H1 (cell line): ENCODE results near the gene DHX38. TPM values are rescaled to one million over a fixed set of nuclear protein-coding genes. Genes with fewer than 3 reads are reported as not detected.
A peak's percentile ranks its signal among the peaks of the same experiment; 100 is the strongest.

Source experiments
- CTCF ChIA-PET: fragments of 300-600 bp; sonication (Branson Sonifier 250); formaldehyde crosslinking; loops from one replicate; lab custom pipeline; 2021; ENCODE audit not compliant: partially characterized antibody; lab: Charles Lee
- POLR2A ChIA-PET: fragments of 300-600 bp; sonication (Branson Sonifier 250); formaldehyde crosslinking; loops from one replicate; lab custom pipeline; 2021; ENCODE audit warnings: inconsistent platforms; ENCODE audit not compliant: partially characterized antibody; lab: Charles Lee
- DNase-seq, 2 experiments: peaks; one replicate each; pipeline versions ENCODE4 v3.0.0 to v3.0.0-alpha.2; 2010 to 2022; ENCODE audit warnings: low spot score in 2 of 2, low read depth in 1 of 2, mixed read lengths in 1 of 2
- FAIRE-seq: peaks from 2 replicates; lab custom pipeline; 2011; peaks lifted over from hg19 to GRCh38; lab: Jason Lieb, UNC
- H2AFZ ChIP-seq: 2 replicates; pipeline ENCODE4 v1.8.1; 2012; ENCODE audit warnings: low read length, inconsistent platforms
- H2AK5ac ChIP-seq: 2 replicates; pipeline ENCODE4 v1.6.1; 2013; ENCODE audit warnings: low read depth, low read length
- H2BK120ac ChIP-seq: replicated peaks from 2 replicates; pipeline ENCODE3; 2013; ENCODE audit warnings: low read depth, low read length, inconsistent platforms
- H2BK12ac ChIP-seq: 2 replicates; pipeline ENCODE4 v1.6.1; 2013; ENCODE audit warnings: low read depth, low read length
- H2BK15ac ChIP-seq: 2 replicates; pipeline ENCODE4 v1.6.1; 2013; ENCODE audit warnings: low read length
- H2BK20ac ChIP-seq: 2 replicates; pipeline ENCODE4 v1.6.1; 2013; ENCODE audit warnings: low read length
- H2BK5ac ChIP-seq: 2 replicates; pipeline ENCODE4 v1.6.1; 2013; ENCODE audit warnings: low read depth, low read length
- H3K14ac ChIP-seq: 2 replicates; pipeline ENCODE4 v1.6.1; 2013; ENCODE audit warnings: inconsistent platforms; ENCODE audit not compliant: insufficient read length
- H3K18ac ChIP-seq: 2 replicates; pipeline ENCODE4 v1.6.1; 2013; ENCODE audit warnings: low read length; ENCODE audit errors: extremely low read depth
- H3K23ac ChIP-seq: 2 replicates; pipeline ENCODE4 v1.6.1; 2013; ENCODE audit warnings: inconsistent platforms; ENCODE audit not compliant: insufficient read length
- H3K23me2 ChIP-seq: 2 replicates; pipeline ENCODE4 v1.6.1; 2013; ENCODE audit warnings: low read depth, low read length
- H3K27ac ChIP-seq: 2 replicates; pipeline ENCODE4 v1.6.1; 2011; ENCODE audit warnings: low read depth, low read length, inconsistent platforms
- H3K27me3 ChIP-seq, 4 experiments: replicated peaks in 1 of 4; 1 replicate in 1 of 4; 2 replicates in 3 of 4; pipeline versions ENCODE4 v1.6.1 to v1.8.1; 2011 to 2013; ENCODE audit warnings: low read length in 3 of 4, mild to moderate bottlenecking in 3 of 4, inconsistent platforms in 2 of 4, mixed read lengths in 2 of 4, moderate library complexity in 1 of 4; ENCODE audit not compliant: control insufficient read depth in 3 of 4, insufficient read depth in 3 of 4; ENCODE audit errors: extremely low read depth in 1 of 4
- H3K36me3 ChIP-seq, 4 experiments: 2 replicates each; pipeline versions ENCODE4 v1.6.1 to v1.8.1; 2011 to 2013; ENCODE audit warnings: mild to moderate bottlenecking in 4 of 4, low read length in 3 of 4, moderate library complexity in 2 of 4, control low read depth in 1 of 4, inconsistent platforms in 1 of 4; ENCODE audit not compliant: insufficient read depth in 4 of 4, control insufficient read depth in 2 of 4
- H3K4ac ChIP-seq: replicated peaks from 2 replicates; pipeline ENCODE3; 2013; ENCODE audit warnings: low read length, low read depth, mixed read lengths, inconsistent platforms; ENCODE audit not compliant: insufficient read length
- H3K4me1 ChIP-seq, 4 experiments: replicated peaks in 1 of 4; 1 replicate in 1 of 4; 2 replicates in 3 of 4; pipeline versions ENCODE4 v1.6.1 to v1.8.1; 2011 to 2013; ENCODE audit warnings: low read length in 3 of 4, inconsistent platforms in 2 of 4, mixed read lengths in 1 of 4; ENCODE audit not compliant: insufficient read depth in 4 of 4, control insufficient read depth in 3 of 4
- H3K4me2 ChIP-seq, 2 experiments: 2 replicates each; pipeline versions ENCODE4 v1.6.1 to v1.8.1; 2011 to 2013; ENCODE audit warnings: low read depth in 2 of 2, low read length in 2 of 2, control low read depth in 1 of 2, inconsistent platforms in 1 of 2, mild to moderate bottlenecking in 1 of 2; ENCODE audit not compliant: insufficient read depth in 1 of 2
- H3K4me3 ChIP-seq, 4 experiments: fragments of 200-600, 300-600 bp in 1 of 4; sonication (generic), shearing (Covaris generic), sonication (Bioruptor Twin) in 1 of 4; 2 replicates each; pipeline versions ENCODE4 v1.5.1 to v1.8.1; 2011 to 2016; ENCODE audit warnings: low read length in 4 of 4, low read depth in 3 of 4, control low read depth in 2 of 4, inconsistent platforms in 2 of 4, mild to moderate bottlenecking in 2 of 4, mixed read lengths in 1 of 4, moderate library complexity in 1 of 4; ENCODE audit not compliant: insufficient read depth in 2 of 4; ENCODE audit errors: extremely low read depth in 1 of 4
- H3K56ac ChIP-seq: replicated peaks from 2 replicates; pipeline ENCODE3; 2013; ENCODE audit warnings: low read depth, mild to moderate bottlenecking, mixed read lengths, low read length, inconsistent platforms; ENCODE audit not compliant: insufficient read length
- H3K79me1 ChIP-seq: 2 replicates; pipeline ENCODE4 v1.6.1; 2013; ENCODE audit warnings: low read depth, low read length, control low read depth
- H3K79me2 ChIP-seq, 2 experiments: 2 replicates each; pipeline versions ENCODE4 v1.6.1 to v1.8.1; 2012 to 2013; ENCODE audit warnings: low read length in 2 of 2, mild to moderate bottlenecking in 2 of 2, inconsistent platforms in 1 of 2; ENCODE audit not compliant: insufficient read depth in 2 of 2, control insufficient read depth in 1 of 2
- H3K9ac ChIP-seq, 4 experiments: replicated peaks in 1 of 4; 1 replicate in 1 of 4; 2 replicates in 3 of 4; pipeline versions ENCODE4 v1.6.1 to v1.8.1; 2011 to 2013; ENCODE audit warnings: low read depth in 3 of 4, low read length in 3 of 4, control low read depth in 2 of 4, mild to moderate bottlenecking in 2 of 4, moderate library complexity in 2 of 4, inconsistent platforms in 1 of 4; ENCODE audit errors: extremely low read depth in 1 of 4
- H3K9me3 ChIP-seq, 2 experiments: 2 replicates each; pipeline versions ENCODE4 v1.6.1 to v1.8.1; 2012 to 2013; ENCODE audit warnings: mild to moderate bottlenecking in 2 of 2, moderate library complexity in 2 of 2, control low read depth in 1 of 2, inconsistent platforms in 1 of 2, low read depth in 1 of 2, low read length in 1 of 2, mixed read lengths in 1 of 2; ENCODE audit not compliant: insufficient read depth in 2 of 2
- H4K20me1 ChIP-seq, 2 experiments: replicated peaks in 1 of 2; 2 replicates each; pipeline versions ENCODE3 to v1.8.1; 2011 to 2013; ENCODE audit warnings: inconsistent platforms in 2 of 2, low read length in 2 of 2, mild to moderate bottlenecking in 1 of 2; ENCODE audit not compliant: insufficient read depth in 2 of 2, control insufficient read depth in 1 of 2
- H4K5ac ChIP-seq: 2 replicates; pipeline ENCODE4 v1.6.1; 2013; ENCODE audit warnings: low read length, low read depth, mixed read lengths, inconsistent platforms; ENCODE audit not compliant: insufficient read length
- H4K8ac ChIP-seq: 2 replicates; pipeline ENCODE4 v1.8.0; 2013; ENCODE audit warnings: mild to moderate bottlenecking, moderate library complexity, low read length, inconsistent platforms; ENCODE audit not compliant: insufficient read depth; ENCODE audit errors: extremely low read depth
- H4K91ac ChIP-seq: replicated peaks from 2 replicates; pipeline ENCODE3; 2013; ENCODE audit warnings: low read length, mixed read lengths, inconsistent platforms; ENCODE audit not compliant: insufficient read length
- CBX5 ChIP-seq: fragments of 300-800, 300-1000 bp; sonication (generic); IDR thresholded peaks from 2 replicates; pipeline ENCODE4 v1.7.1; 2016; ENCODE audit warnings: antibody characterized with exemption, low read length, low read depth
- EP300 ChIP-seq, 2 experiments: IDR thresholded peaks; 1 replicate in 1 of 2; 2 replicates in 1 of 2; pipeline ENCODE4 v1.6.1; 2011 to 2012; ENCODE audit warnings: low read depth in 2 of 2, low read length in 2 of 2, mild to moderate bottlenecking in 2 of 2, borderline replicate concordance in 1 of 2, inconsistent platforms in 1 of 2, moderate library complexity in 1 of 2
- JUND ChIP-seq: IDR thresholded peaks from 2 replicates; pipeline ENCODE4 v1.6.1; 2011; ENCODE audit warnings: mild to moderate bottlenecking, improper control_type of control experiment, low read length
- NANOG ChIP-seq: IDR thresholded peaks from 2 replicates; pipeline ENCODE4 v1.6.1; 2011; ENCODE audit warnings: low read length, low read depth, mild to moderate bottlenecking, inconsistent platforms; ENCODE audit not compliant: insufficient read depth, poor library complexity, severe bottlenecking
- POLR2A ChIP-seq, 2 experiments: IDR thresholded peaks; 1 replicate in 1 of 2; 2 replicates in 1 of 2; pipeline ENCODE4 v1.6.1; 2011; ENCODE audit warnings: low read depth in 2 of 2, low read length in 2 of 2, mild to moderate bottlenecking in 2 of 2; ENCODE audit errors: control extremely low read depth in 1 of 2
- POLR2AphosphoS5 ChIP-seq: IDR thresholded peaks from 2 replicates; pipeline ENCODE4 v1.6.1; 2011; ENCODE audit warnings: low read depth, low read length
- RBBP5 ChIP-seq: IDR thresholded peaks from 2 replicates; pipeline ENCODE4 v1.7.1; 2012; ENCODE audit warnings: low read depth, mild to moderate bottlenecking, inconsistent platforms, low read length, moderate library complexity, borderline replicate concordance
- TAF1 ChIP-seq: IDR thresholded peaks from 2 replicates; pipeline ENCODE4 v1.6.1; 2011; ENCODE audit warnings: mild to moderate bottlenecking, low read depth, low read length
- TCF12 ChIP-seq: IDR thresholded peaks from 2 replicates; pipeline ENCODE4 v1.6.1; 2011; ENCODE audit warnings: low read depth, mild to moderate bottlenecking, low read length
- TEAD4 ChIP-seq: IDR thresholded peaks from 2 replicates; pipeline ENCODE4 v1.6.1; 2012; ENCODE audit warnings: low read depth, low read length, inconsistent platforms, mixed read lengths
- YY1 ChIP-seq: IDR thresholded peaks from 2 replicates; pipeline ENCODE4 v1.6.1; 2011; ENCODE audit warnings: low read depth, mild to moderate bottlenecking, low read length
- WGBS, 2 experiments: shearing (Covaris generic) in 1 of 2; methylation state at CpG; one replicate each; pipeline versions ENCODE4 v1.1.6 to v1.1.7; 2013 to 2015; ENCODE audit warnings: low lambda C conversion rate in 2 of 2, mixed read lengths in 2 of 2, inconsistent platforms in 1 of 2, low coverage in 1 of 2, missing lambda C conversion rate in 1 of 2; ENCODE audit not compliant: insufficient replicate concordance in 2 of 2, insufficient coverage in 1 of 2, insufficient read length in 1 of 2; ENCODE audit errors: extremely low coverage in 1 of 2, missing lambda C conversion rate in 1 of 2; 5-methylcytosine and 5-hydroxymethylcytosine counted together
- polyA plus RNA-seq, 7 experiments: library from polyadenylated mRNA; depleted of rRNA in 3 of 7; stranded (reverse) in 5 of 7; unstranded in 2 of 7; fragments of >200 nt in 5 of 7; fragments of 200-250 nt in 2 of 7; gene quantifications; 1 replicate in 5 of 7; 2 replicates in 1 of 7; 4 replicates in 1 of 7; pipeline versions ENCODE4 v1.2.1 to v1.2.3, GENCODE V29; 2011 to 2013; ENCODE audit warnings: missing spikeins in 2 of 7, mixed read lengths in 2 of 7
- total RNA-seq: library from RNA; stranded (reverse); fragmentation: NEBNext Ultra II Directional; extraction: Animal tissue kit (Norgen Biotek cat#: 25700); gene quantifications from 2 replicates; pipeline ENCODE4 v1.2.1, GENCODE V29; 2021

The DHX38 gene
- total and polyA plus RNA-seq, 2 of the 8 experiments (the other 6 are each of a cell fraction or from before 2014, with no cell fraction given), result 27.3 to 53.5 TPM

DNA sequence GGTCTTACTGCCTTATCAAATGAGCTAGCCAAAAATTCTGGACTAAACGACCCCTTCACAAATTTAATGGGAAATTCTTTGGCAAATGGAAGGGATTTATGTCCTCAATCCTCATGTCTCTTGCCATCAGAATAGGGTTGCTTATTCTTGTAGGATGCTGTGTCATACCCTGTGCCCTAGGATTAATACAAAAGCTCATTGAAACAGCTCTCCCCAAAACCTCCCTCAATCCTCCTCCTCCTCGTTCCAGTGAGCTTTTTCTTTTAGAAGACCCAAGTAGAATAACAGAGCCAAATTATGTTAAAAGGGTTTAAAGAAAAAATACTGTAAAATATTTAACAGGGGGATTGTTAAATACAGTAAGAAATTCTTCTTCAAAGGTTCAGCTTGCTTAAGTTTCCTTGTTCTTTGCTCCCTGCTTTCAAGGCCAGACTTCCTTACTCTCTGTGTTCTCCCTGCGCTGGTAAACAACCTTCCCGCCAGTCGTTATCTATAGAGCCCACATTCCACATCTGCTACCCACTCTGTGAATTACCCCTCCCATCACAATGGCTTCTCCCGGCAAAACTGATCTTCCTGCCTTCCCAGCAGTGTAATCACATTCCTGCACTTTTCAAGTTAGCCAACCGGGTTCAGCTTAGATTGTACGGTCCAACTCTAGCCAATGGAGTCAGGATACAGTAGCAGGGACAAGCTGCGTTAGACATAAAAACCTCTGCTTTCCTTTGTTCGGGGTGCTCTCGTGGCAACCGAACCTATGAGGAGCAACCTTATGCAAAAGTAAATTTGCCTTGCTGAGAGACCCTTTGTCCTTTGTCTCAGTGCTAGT is 20.9 kb upstream of the DHX38 start:
- FAIRE-seq (peak; percentile 7), DNase-seq (no peak)
- 55% methylated on average over 12 of the region's 12 CpGs; no CpG with 5 or more reads in 1 of the 2 experiments for WGBS, 2 experiments
- CTCF ChIA-PET, result interaction anchor here (0.7 to 2.3 kb wide), 4 partner anchors 10 to 26 kb away, joined by 3 to 15 read pairs (median 5); partner anchors contain the start of genes DHX38, HPR and TXNL4B
- Histone ChIP-seq H3K27ac (peak overlapping the region; percentile 68), H3K4me3 (no peak overlapping the region), H3K9me3 (no peaks in the 10 kb centered on the region), H2BK12ac (no peak overlapping the region; the same call in 1 of the 2 replicates), H3K56ac (no peak overlapping the region), H3K4ac (no peak overlapping the region), H3K23me2 (no peaks in the 10 kb centered on the region), H3K14ac (no peak overlapping the region), H3K23ac (no peak overlapping the region), H2AK5ac (no peak overlapping the region), H4K20me1 (no peaks in the 10 kb centered on the region), H4K8ac (no peak overlapping the region), H2BK120ac (no peak overlapping the region), H3K79me1 (no peaks in the 10 kb centered on the region), H3K4me1 (peaks cover 0 to 9% (median 2%) of the 10 kb centered on the region in 4 experiments; a peak in 2 of 7 replicates), H4K91ac (no peak overlapping the region), H2BK5ac (no peak overlapping the region), H4K5ac (no peak overlapping the region), H3K36me3 (no peaks in the 10 kb centered on the region), H3K9ac (peak overlapping the region in 2 of 4 experiments; percentile 8 to 65; a peak in 5 of 7 replicates), H3K4me2 (peak overlapping the region; percentile 20 to 39; a peak in 2 of 4 replicates), H3K79me2 (no peaks in the 10 kb centered on the region), H2BK20ac (no peak overlapping the region), H3K27me3 (no peaks in the 10 kb centered on the region), H2AFZ (peak overlapping the region; percentile 97), H3K18ac (no peak overlapping the region), H2BK15ac (no peak overlapping the region)
- POLR2A ChIA-PET, result interaction anchor here (1.0 to 4.0 kb wide), 3 partner anchors 11 to 49 kb away, joined by 3 to 23 read pairs (median 5); partner anchors contain the start of genes DHX38 and TXNL4B
- peak; percentile 45 to 67 for TF ChIP-seq POLR2A (IDR thresholded peaks at IDR 0.05; ENCODE audit: control extremely low read depth in 1 of 2, low read depth in 2 of 2, low read length in 2 of 2)
- no peak for TF ChIP-seq CBX5
- no peak for TF ChIP-seq NANOG
- peak; percentile 38; the same call in 1 of the 2 replicates for TF ChIP-seq POLR2AphosphoS5
- TF ChIP-seq JUND, result 0 out of 2 replicates have a peak, but pooled peaks have one; percentile 21
- TF ChIP-seq EP300 (IDR thresholded peaks at IDR 0.05; ENCODE audit: borderline replicate concordance in 1 of 2, low read depth in 2 of 2, low read length in 2 of 2), result no peak
- TF ChIP-seq TCF12, result peak; percentile 65; the same call in 1 of the 2 replicates
- peak; percentile 78 for TF ChIP-seq TEAD4
- TF ChIP-seq YY1, result peak; percentile 81
- TF ChIP-seq TAF1, result peak; percentile 55
- TF ChIP-seq RBBP5, result peak; percentile 49; the same call in 1 of the 2 replicates
